Measurements from ENCODE around the gene DUSP10.

DNA sequence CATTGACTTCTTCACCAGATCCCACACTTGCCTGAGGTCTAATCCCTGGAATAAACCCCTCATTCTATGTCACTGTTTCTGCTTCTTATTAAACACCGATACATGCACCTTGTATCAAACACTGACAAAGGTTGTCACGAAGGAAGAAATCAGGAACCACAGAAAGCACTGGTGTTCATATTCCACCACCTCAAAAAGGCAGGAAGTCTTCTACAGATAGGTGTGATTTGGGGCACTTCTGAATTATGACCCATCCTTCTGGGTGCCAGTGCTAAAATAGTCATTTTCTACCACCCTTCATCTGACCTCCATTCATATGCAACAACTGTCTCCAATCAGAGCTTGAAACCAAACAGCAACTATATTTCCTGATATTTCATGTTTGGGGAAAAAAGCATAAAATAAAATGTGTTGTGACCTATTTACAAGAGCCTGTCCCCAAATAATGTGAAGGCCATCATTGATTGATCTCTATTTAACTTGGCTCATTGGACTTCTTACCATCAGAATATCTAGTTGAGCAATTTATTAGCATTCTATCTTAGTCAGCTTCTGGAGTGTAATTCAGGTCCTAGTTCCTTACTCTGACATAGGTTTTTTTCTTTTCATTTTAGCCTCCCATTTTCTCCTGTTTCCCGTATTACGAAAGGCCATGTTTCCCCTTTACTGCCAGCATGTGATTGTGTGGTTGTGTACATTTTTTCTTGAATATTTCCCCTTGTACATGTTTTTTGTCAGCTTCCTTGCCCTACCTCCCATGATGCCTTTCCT is 43.1 kb downstream of the DUSP10 start:
- TF ChIP-seq, protein P1, sequence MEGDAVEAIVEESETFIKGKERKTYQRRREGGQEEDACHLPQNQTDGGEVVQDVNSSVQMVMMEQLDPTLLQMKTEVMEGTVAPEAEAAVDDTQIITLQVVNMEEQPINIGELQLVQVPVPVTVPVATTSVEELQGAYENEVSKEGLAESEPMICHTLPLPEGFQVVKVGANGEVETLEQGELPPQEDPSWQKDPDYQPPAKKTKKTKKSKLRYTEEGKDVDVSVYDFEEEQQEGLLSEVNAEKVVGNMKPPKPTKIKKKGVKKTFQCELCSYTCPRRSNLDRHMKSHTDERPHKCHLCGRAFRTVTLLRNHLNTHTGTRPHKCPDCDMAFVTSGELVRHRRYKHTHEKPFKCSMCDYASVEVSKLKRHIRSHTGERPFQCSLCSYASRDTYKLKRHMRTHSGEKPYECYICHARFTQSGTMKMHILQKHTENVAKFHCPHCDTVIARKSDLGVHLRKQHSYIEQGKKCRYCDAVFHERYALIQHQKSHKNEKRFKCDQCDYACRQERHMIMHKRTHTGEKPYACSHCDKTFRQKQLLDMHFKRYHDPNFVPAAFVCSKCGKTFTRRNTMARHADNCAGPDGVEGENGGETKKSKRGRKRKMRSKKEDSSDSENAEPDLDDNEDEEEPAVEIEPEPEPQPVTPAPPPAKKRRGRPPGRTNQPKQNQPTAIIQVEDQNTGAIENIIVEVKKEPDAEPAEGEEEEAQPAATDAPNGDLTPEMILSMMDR (conservative IDR thresholded peaks at IDR 0.05; ENCODE audit: low read depth, low read length) = no peak
- TF ChIP-seq EZH2 (IDR thresholded peaks at IDR 0.05; ENCODE audit: borderline replicate concordance, low read depth, low read length, poor library complexity, severe bottlenecking) = no peak

Data from A673 (cell line).